Cardiac fibroblast (primary cell): ENCODE data around the gene PSMA6.
"Not testable (repeated sequence)": the region's sequence is repeated elsewhere in the genome, so short reads cannot be mapped to it uniquely, and the experiment has no call there.

Experiments
- DNase-seq, 2 donors: peaks; one replicate each; pipeline versions ENCODE4 v3.0.0 to v3.0.0-alpha.2; 2010; ENCODE audit warnings: low read depth in 2 of 2
- H3K4me3 ChIP-seq, 2 donors: replicated peaks in 1 of 2; 1 replicate in 1 of 2; 2 replicates in 1 of 2; pipeline ENCODE4 v1.5.1; 2011; ENCODE audit warnings: low read depth in 2 of 2, low read length in 2 of 2, mild to moderate bottlenecking in 2 of 2, moderate library complexity in 1 of 2
- TF ChIP-seq, protein P1 (sequence below): IDR thresholded peaks from one replicate; pipeline ENCODE4 v1.5.1; 2011; ENCODE audit warnings: low read depth, mild to moderate bottlenecking, low read length, inconsistent platforms

PSMA6 gene

GRCh38 chr14:35248476-35248788 lies 43.8 kb upstream of the PSMA6 start:
- TF ChIP-seq, protein P1, sequence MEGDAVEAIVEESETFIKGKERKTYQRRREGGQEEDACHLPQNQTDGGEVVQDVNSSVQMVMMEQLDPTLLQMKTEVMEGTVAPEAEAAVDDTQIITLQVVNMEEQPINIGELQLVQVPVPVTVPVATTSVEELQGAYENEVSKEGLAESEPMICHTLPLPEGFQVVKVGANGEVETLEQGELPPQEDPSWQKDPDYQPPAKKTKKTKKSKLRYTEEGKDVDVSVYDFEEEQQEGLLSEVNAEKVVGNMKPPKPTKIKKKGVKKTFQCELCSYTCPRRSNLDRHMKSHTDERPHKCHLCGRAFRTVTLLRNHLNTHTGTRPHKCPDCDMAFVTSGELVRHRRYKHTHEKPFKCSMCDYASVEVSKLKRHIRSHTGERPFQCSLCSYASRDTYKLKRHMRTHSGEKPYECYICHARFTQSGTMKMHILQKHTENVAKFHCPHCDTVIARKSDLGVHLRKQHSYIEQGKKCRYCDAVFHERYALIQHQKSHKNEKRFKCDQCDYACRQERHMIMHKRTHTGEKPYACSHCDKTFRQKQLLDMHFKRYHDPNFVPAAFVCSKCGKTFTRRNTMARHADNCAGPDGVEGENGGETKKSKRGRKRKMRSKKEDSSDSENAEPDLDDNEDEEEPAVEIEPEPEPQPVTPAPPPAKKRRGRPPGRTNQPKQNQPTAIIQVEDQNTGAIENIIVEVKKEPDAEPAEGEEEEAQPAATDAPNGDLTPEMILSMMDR = no peak
- no peak for DNase-seq
- no peak overlapping the region for H3K4me3 ChIP-seq

- H3K4me3 ChIP-seq = no peak overlapping the region
- no peak for DNase-seq
- TF ChIP-seq, protein P1 = no peak
Observed at GRCh38 chr14:35250319-35250718, 41.9 kb upstream of the PSMA6 start.

GRCh38 chr14:35252451-35252868 lies 39.7 kb upstream of the PSMA6 start:
- H3K4me3 ChIP-seq = no peak overlapping the region
- no peak for DNase-seq
- TF ChIP-seq, protein P1 = no peak

GRCh38 chr14:35253056-35253455 lies 39.1 kb upstream of the PSMA6 start:
- DNase-seq = not testable (repeated sequence)

GRCh38 chr14:35254034-35254622 lies 38.1 kb upstream of the PSMA6 start:
- H3K4me3 ChIP-seq, DNase-seq: not testable (repeated sequence)

More at GRCh38 chr14:35253056-35253455, 39.1 kb upstream of the PSMA6 start:
- not testable (repeated sequence) for H3K4me3 ChIP-seq

- TF ChIP-seq, protein P1 = no peak
- DNase-seq = no peak
- no peak overlapping the region for H3K4me3 ChIP-seq
Observed at GRCh38 chr14:35254736-35255135, 37.4 kb upstream of the PSMA6 start.

DNA sequence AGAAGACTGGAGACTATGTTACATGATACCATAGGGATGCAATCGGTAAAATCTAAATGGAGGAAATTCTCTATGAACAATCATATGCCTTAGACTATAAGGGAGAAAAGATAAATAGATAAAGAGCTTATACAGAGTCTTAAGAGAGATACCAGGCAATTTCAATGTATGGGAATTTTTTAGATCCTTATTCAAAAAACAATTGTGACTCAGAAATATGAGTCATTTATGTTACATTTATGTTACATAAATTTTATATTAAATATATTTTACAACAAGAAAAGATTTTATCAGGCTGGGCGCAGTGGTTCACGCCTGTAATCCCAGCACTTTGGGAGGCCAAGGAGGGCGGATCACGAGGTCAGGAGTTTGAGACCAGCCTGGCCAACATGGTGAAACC lies 36.5 kb upstream of the PSMA6 start:
- TF ChIP-seq, protein P1 = no peak
- H3K4me3 ChIP-seq = no peak overlapping the region
- DNase-seq = no peak

GRCh38 chr14:35257809-35258208 lies 34.4 kb upstream of the PSMA6 start:
- peak; percentile 63 to 81 for DNase-seq
- TF ChIP-seq, protein P1 = no peak
- H3K4me3 ChIP-seq = no peak overlapping the region
